Heart left ventricle (tissue), 16 donors: Measurements from ENCODE around the gene BANK1. TPM values are rescaled to one million over a fixed set of nuclear protein-coding genes. Genes with fewer than 3 reads are reported as not detected.

Experiments
- ATAC-seq, 4 donors: fragments of 200-7000 bp; cut with Tn5 transposase; one replicate each; pipeline ENCODE4 v1.9.1; 2020 to 2022; ENCODE audit warnings: moderate library complexity in 4 of 4, mild to moderate bottlenecking in 3 of 4, moderate number of reproducible peaks in 1 of 4
- DNase-seq, 5 donors: peaks; one replicate each; pipeline ENCODE4 v3.0.0-alpha.2; 2020
- H3K27ac ChIP-seq, 12 donors: fragments of 200-600 bp; sonication (generic) in 4 of 12; one replicate each; pipeline versions ENCODE4 v1.5.0 to v1.8.0; 2016 to 2022; ENCODE audit warnings: mild to moderate bottlenecking in 2 of 12
- H3K27me3 ChIP-seq, 9 donors: fragments of 200-600 bp; sonication (generic) in 2 of 9; one replicate each; pipeline versions ENCODE4 v1.5.1 to v1.8.0; 2016 to 2022; ENCODE audit warnings: mild to moderate bottlenecking in 3 of 9
- H3K36me3 ChIP-seq, 9 donors: fragments of 200-600 bp; sonication (generic) in 2 of 9; one replicate each; pipeline versions ENCODE4 v1.5.0 to v1.8.0; 2018 to 2022; ENCODE audit warnings: mild to moderate bottlenecking in 2 of 9
- H3K4me1 ChIP-seq, 12 donors: fragments of 200-600 bp; sonication (generic) in 4 of 12; one replicate each; pipeline versions ENCODE4 v1.5.0 to v1.8.0; 2016 to 2022; ENCODE audit warnings: mild to moderate bottlenecking in 3 of 12
- H3K4me3 ChIP-seq, 12 donors: fragments of 200-600 bp; sonication (generic) in 4 of 12; one replicate each; pipeline versions ENCODE4 v1.5.0 to v1.8.0; 2017 to 2022; ENCODE audit warnings: mild to moderate bottlenecking in 9 of 12, moderate library complexity in 4 of 12
- H3K9me3 ChIP-seq, 12 donors: fragments of 200-600 bp; sonication (generic) in 4 of 12; one replicate each; pipeline versions ENCODE4 v1.5.0 to v1.8.0; 2016 to 2022; ENCODE audit warnings: mild to moderate bottlenecking in 1 of 12
- POLR2A ChIP-seq, 2 donors: fragments of 450-650 bp; IDR thresholded peaks; one replicate each; pipeline ENCODE4 v1.6.1; 2017; ENCODE audit warnings: antibody characterized with exemption in 2 of 2, mild to moderate bottlenecking in 2 of 2, moderate library complexity in 2 of 2
- WGBS, 4 donors: extraction: QIAGEN DNeasy Blood & Tissue Kit in 2 of 4; methylation state at CpG; one replicate each; pipeline versions ENCODE4 v1.1.5 to v1.1.7; 2013 to 2018; 5-methylcytosine and 5-hydroxymethylcytosine counted together
- intact Hi-C, 10 donors: fragments of 100-400 bp; cut with DNase I; formaldehyde crosslinking; loops; one replicate each; pipeline versions ENCODE4 v1.11.1 to v1.14.2; 2022
- polyA plus RNA-seq, 2 donors: library from polyadenylated mRNA; stranded (reverse); fragments of 200-250 nt; gene quantifications; one replicate each; pipeline ENCODE4 v1.2.3, GENCODE V29; 2013
- total RNA-seq, 9 donors: library from RNA; depleted of rRNA in 2 of 9; stranded (reverse); fragments of >200 nt in 2 of 9; fragmentation: NEBNext Ultra II Directional in 3 of 9; extraction: Animal tissue kit (Norgen Biotek cat#: 25700) in 3 of 9; gene quantifications; one replicate each; pipeline versions ENCODE4 v1.1.0 to v1.2.4, GENCODE V29; 2016 to 2023
- TF ChIP-seq, protein P1 (sequence below), 12 donors: fragments of 200-600 bp; sonication (generic) in 4 of 12; IDR thresholded peaks; one replicate each; pipeline versions ENCODE4 v1.5.0 to v1.8.0; 2018 to 2022; ENCODE audit warnings: antibody characterized with exemption in 12 of 12, mild to moderate bottlenecking in 5 of 12
- donor health status: ischemic (EF 13 %, LVEDD 7.1; RV severe dilation, severe dysfunction).
- donor health status: healthy with polysubstance abuse.
- donor health status: DM: no; HTN: yes; CAD: no.
- donor health status: DM: no; HTN: no; CAD: no.
- donor health status: ischemic (EF 25% LVEDD 6.9; RV normal size, moderate dysfunction).
- donor health status: ischemic (EF 25% LVEDD 5.7; RV mildly dilated, moderate dysfunction).
- donor health status: healthy.
- donor health status: DM: yes; HTN: yes; CAD: no.
- donor health status: ischemic (EF 35%, LVEDD 5.7; RV mildly dilated, moderate dysfunction).
- donor health status: nonischemic (EF 11% LVEDD 7.7; RV severe dilation, severe dysfunction).
- donor health status: DM: yes; HTN: yes; CAD: no.
- donor health status: PGD.
- donor health status: ischemic (EF 29% LVEDD 5.4; RV normal size, mild dysfunction).
- donor health status: nonischemic (EF 23%, LVEDD 6.1; RV moderate dilation, normal function).

The BANK1 gene
- total and polyA plus RNA-seq, 11 donors: 0.08 to 2.7 (median 0.46) TPM; not detected in 4

DNA sequence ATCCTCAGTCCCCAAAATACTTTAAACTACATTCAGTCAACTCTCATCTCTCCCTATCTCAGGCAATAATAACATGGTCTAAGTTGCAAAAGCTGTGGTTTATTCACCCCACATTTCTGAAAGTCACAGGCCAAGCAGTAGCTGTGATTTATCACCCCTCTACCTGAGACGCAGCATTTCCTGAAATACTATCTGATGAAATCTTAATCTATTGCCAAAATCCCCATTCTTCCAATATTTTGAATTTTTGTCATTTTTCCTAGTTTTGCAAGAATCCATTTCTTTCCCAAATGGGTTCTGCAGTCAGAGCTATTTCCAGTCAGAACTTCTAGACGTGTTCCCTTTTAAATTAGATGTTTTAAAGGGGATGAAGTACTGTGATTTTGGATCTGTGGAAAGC is 148.3 kb downstream of the BANK1 start:
- H3K4me1 ChIP-seq: no peaks in the 10 kb centered on the region
- 73 to 83% (median 77%) methylated on average over 2 of the region's 2 CpGs for WGBS, 4 donors
- TF ChIP-seq POLR2A (IDR thresholded peaks at IDR 0.05): no peak
- TF ChIP-seq, protein P1, sequence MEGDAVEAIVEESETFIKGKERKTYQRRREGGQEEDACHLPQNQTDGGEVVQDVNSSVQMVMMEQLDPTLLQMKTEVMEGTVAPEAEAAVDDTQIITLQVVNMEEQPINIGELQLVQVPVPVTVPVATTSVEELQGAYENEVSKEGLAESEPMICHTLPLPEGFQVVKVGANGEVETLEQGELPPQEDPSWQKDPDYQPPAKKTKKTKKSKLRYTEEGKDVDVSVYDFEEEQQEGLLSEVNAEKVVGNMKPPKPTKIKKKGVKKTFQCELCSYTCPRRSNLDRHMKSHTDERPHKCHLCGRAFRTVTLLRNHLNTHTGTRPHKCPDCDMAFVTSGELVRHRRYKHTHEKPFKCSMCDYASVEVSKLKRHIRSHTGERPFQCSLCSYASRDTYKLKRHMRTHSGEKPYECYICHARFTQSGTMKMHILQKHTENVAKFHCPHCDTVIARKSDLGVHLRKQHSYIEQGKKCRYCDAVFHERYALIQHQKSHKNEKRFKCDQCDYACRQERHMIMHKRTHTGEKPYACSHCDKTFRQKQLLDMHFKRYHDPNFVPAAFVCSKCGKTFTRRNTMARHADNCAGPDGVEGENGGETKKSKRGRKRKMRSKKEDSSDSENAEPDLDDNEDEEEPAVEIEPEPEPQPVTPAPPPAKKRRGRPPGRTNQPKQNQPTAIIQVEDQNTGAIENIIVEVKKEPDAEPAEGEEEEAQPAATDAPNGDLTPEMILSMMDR (IDR thresholded peaks at IDR 0.05): no peak
- no peaks in the 10 kb centered on the region for H3K36me3 ChIP-seq
- no peaks in the 10 kb centered on the region for H3K27me3 ChIP-seq
- no peak overlapping the region for H3K4me3 ChIP-seq
- ATAC-seq (no peak), DNase-seq (no peak)
- H3K27ac ChIP-seq: no peak overlapping the region
- intact Hi-C loops: no loop called here
- peaks cover 0 to 5% (median 0%) of the 10 kb centered on the region in 12 donors for H3K9me3 ChIP-seq

DNA sequence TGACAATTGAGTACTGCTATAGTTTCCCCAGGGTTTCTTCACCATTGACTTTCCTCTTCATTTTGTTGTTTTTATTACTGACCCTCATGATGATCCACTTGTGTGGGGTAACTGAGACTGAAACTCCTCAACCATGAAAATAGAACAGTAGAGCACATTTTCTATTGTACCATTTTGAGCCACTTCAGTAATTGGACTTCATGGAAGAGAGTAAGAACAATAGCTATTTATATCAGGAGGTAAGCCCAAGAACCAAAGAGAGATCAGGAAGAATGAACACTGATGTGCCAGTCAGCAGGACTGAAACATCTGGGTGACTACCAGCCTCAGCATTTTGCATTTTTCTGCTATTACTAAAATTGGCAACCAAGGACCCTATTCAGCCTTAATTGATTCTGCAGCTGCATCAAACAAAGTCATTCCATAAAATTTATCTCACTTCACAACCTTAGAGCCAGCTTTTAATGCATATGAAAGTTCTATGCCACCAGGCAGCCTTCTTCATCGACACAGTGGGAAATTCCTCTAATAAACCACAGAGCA is 151.4 kb downstream of the BANK1 start:
- Histone ChIP-seq H3K27ac (no peak overlapping the region), H3K4me1 (no peaks in the 10 kb centered on the region), H3K36me3 (no peaks in the 10 kb centered on the region), H3K9me3 (peaks cover 0 to 5% (median 0%) of the 10 kb centered on the region in 12 donors), H3K4me3 (no peak overlapping the region), H3K27me3 (no peaks in the 10 kb centered on the region)
- TF ChIP-seq, protein P1 (IDR thresholded peaks at IDR 0.05): no peak
- intact Hi-C loops: no loop called here
- ATAC-seq (no peak), DNase-seq (no peak)
- WGBS, 4 donors: 56 to 83% (median 79%) methylated on average over 1 of the region's 1 CpG

DNA sequence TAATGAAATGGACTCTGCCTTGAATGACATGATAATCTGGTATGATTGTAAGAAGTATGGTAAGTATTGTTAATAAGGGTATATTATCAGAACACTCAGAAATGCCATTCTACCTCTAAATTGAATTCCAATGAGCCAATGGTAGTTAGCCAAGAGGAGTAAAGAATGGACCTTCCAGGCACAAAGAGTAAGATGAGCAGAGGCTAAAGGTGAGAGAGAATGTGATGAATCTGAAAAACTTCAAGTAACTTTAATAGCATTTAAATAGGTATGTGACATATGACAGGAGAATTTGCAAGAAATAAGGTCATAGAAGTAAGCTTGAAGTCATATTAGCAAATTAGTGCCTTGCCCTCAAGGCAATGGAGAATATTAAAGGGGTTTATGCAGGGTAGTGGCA is 152.4 kb downstream of the BANK1 start:
- Histone ChIP-seq H3K36me3 (no peaks in the 10 kb centered on the region), H3K9me3 (no peaks in the 10 kb centered on the region), H3K4me3 (no peak overlapping the region), H3K4me1 (no peaks in the 10 kb centered on the region), H3K27ac (no peak overlapping the region), H3K27me3 (no peaks in the 10 kb centered on the region)
- DNase-seq (no peak), ATAC-seq (no peak)
- TF ChIP-seq, protein P1 (IDR thresholded peaks at IDR 0.05): no peak
- TF ChIP-seq POLR2A (IDR thresholded peaks at IDR 0.05): no peak
- intact Hi-C loops: no loop called here

DNA sequence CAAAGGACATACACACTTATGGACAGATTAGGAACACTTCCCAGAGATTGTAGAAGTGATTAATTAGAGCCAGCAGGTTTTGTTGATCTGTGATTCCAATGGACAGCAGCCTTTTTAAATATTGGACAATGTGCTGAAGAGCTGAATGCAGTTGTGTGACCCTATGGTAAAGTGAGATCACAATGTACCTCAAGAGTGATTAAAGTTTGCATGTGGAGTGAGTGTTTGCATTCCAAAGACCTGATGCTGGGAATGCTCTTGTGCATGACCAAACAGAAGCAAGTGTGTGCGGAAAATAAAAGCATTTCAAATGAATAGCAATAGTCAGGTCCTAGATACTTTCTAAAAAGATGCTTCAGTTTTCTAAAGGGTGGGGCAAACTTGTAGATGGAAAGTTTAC is 154.1 kb downstream of the BANK1 start:
- no peaks in the 10 kb centered on the region for H3K4me1 ChIP-seq
- H3K27ac ChIP-seq: no peak overlapping the region
- no peaks in the 10 kb centered on the region for H3K36me3 ChIP-seq
- no peaks in the 10 kb centered on the region for H3K27me3 ChIP-seq
- 65 to 85% (median 77%) methylated on average over 1 of the region's 1 CpG for WGBS, 4 donors
- intact Hi-C loops: no loop called here
- TF ChIP-seq, protein P1 (IDR thresholded peaks at IDR 0.05): no peak
- no peak for TF ChIP-seq POLR2A (IDR thresholded peaks at IDR 0.05)
- DNase-seq: no peak
- H3K4me3 ChIP-seq: no peak overlapping the region
- no peaks in the 10 kb centered on the region for H3K9me3 ChIP-seq
- ATAC-seq: no peak
